T-helper 1 cell treated with Interleukin-12 subunit alpha and Interleukin-12 subunit beta and Interleukin-4 antibody, amounts not matched to agents 30 ng/mL and 1 ng/mL, for 36 hours (primary cell): ENCODE results near the gene CMTM1. TPM values are rescaled to one million over a fixed set of nuclear protein-coding genes. Genes with fewer than 3 reads are reported as not detected.
"Not testable (repeated sequence)": the region's sequence is repeated elsewhere in the genome, so short reads cannot be mapped to it uniquely, and the experiment has no call there.

Experiments
- intact Hi-C: fragments of 100-400 bp; cut with micrococcal nuclease; formaldehyde crosslinking; loops from one replicate; pipeline ENCODE4 v1.15.1; 2024
- total RNA-seq: library from RNA; stranded (reverse); gene quantifications from 2 replicates; pipeline ENCODE4 v1.2.3, GENCODE V29; 2022

The CMTM1 gene
- total RNA-seq, 1 donor from 2014 or later: 33.5 TPM

- intact Hi-C loops: loop anchor here (5.0 kb wide), 1 partner anchor 143 kb away; the partner anchor contains the start of gene DYNC1LI2
These were observed 42.9 kb downstream of the CMTM1 start for GRCh38 chr16:66609139-66609510.

GRCh38 chr16:66610111-66610820 is 44.0 kb downstream of the CMTM1 start:
- intact Hi-C loops: no loop called here

- intact Hi-C loops: not testable (repeated sequence)
These were observed 45.7 kb downstream of the CMTM1 start for GRCh38 chr16:66611911-66612310.

- intact Hi-C loops: no loop called here
These were observed 46.2 kb downstream of the CMTM1 start for GRCh38 chr16:66612422-66612821.

- intact Hi-C loops: no loop called here
These were observed 48.0 kb downstream of the CMTM1 start for GRCh38 chr16:66614161-66614802.

GRCh38 chr16:66616169-66616568 is 49.9 kb downstream of the CMTM1 start:
- intact Hi-C loops: no loop called here

- intact Hi-C loops: no loop called here
These were observed 50.4 kb downstream of the CMTM1 start for GRCh38 chr16:66616592-66616991.

GRCh38 chr16:66617010-66617434 is 50.8 kb downstream of the CMTM1 start:
- intact Hi-C loops: no loop called here

GRCh38 chr16:66617728-66618127 is 51.5 kb downstream of the CMTM1 start:
- intact Hi-C loops: no loop called here

- intact Hi-C loops: no loop called here
These were observed 52.5 kb downstream of the CMTM1 start for GRCh38 chr16:66618588-66619375.

- intact Hi-C loops: no loop called here
These were observed 53.5 kb downstream of the CMTM1 start for GRCh38 chr16:66619534-66620428.

- intact Hi-C loops: no loop called here
These were observed 54.2 kb downstream of the CMTM1 start for GRCh38 chr16:66620429-66620795.

GRCh38 chr16:66621973-66622372 is 55.7 kb downstream of the CMTM1 start:
- intact Hi-C loops: no loop called here

- intact Hi-C loops: no loop called here
These were observed 56.6 kb downstream of the CMTM1 start for GRCh38 chr16:66622863-66623262.

GRCh38 chr16:66623755-66624154 is 57.5 kb downstream of the CMTM1 start:
- intact Hi-C loops: no loop called here

GRCh38 chr16:66627611-66628378 is 61.6 kb downstream of the CMTM1 start:
- intact Hi-C loops: not testable (repeated sequence)
